Activated naive CD8-positive, alpha-beta T cell treated with anti-CD3 and anti-CD28 coated beads, Interleukin-2, amount 10 ng/mL, durations not matched to agents 7 days and 5 days (primary cell): ENCODE measurements around the gene BAHCC1. TPM values are rescaled to one million over a fixed set of nuclear protein-coding genes. Genes with fewer than 3 reads are reported as not detected.

Source experiments
- microRNA-seq: library from miRNA; unstranded; fragments of <30 nt; microRNA quantifications from one replicate; pipeline ENCODE4 v1.2.0, GENCODE V29; 2022
- total RNA-seq, 2 experiments: library from RNA; stranded (reverse); gene quantifications; one replicate each; pipeline ENCODE4 v1.2.3, GENCODE V29; 2021

BAHCC1 gene
- total RNA-seq, 2 experiments from 2014 or later: 0.86 to 1.0 TPM

Small RNA genes lying within 50 kb of the gene (microRNA-seq; reads per million reads assigned to microRNA genes)
- not detected for gene MIR3186
- gene MIR4740: not detected

Other genes with a start within 250 kb of the BAHCC1 start
- not detected for gene PVALEF, start 229.9 kb upstream of the BAHCC1 start, total RNA-seq
- gene AATK, start 229.2 kb upstream of the BAHCC1 start, total RNA-seq: 1 to 10 TPM; 1.2 to 1.4 TPM
- 10 to 100 TPM; 18.4 to 20.7 TPM for gene CEP131, start 172.5 kb upstream of the BAHCC1 start, total RNA-seq
- 10 to 100 TPM; 71.1 to 78.8 TPM for gene TEPSIN, start 156.4 kb upstream of the BAHCC1 start, total RNA-seq
- gene NDUFAF8, start 156.1 kb upstream of the BAHCC1 start, total RNA-seq: 10 to 100 TPM; 33.0 to 44.6 TPM
- 10 to 100 TPM; 68.0 to 71.3 TPM for gene SLC38A10, start 100.2 kb upstream of the BAHCC1 start, total RNA-seq
- 1,000 to 10,000 TPM; 2,936 to 3,174 TPM for gene ACTG1, start 117.3 kb downstream of the BAHCC1 start, total RNA-seq
- gene FSCN2, start 132.9 kb downstream of the BAHCC1 start, total RNA-seq: 1 to 10 TPM in 1 of 2 experiments, under 1 TPM in 1; 0.94 to 1.7 TPM
- gene FAAP100, start 156.9 kb downstream of the BAHCC1 start, total RNA-seq: 10 to 100 TPM; 40.7 to 43.1 TPM
- gene NPLOC4, start 241.7 kb downstream of the BAHCC1 start, total RNA-seq: 100 to 1,000 TPM in 1 of 2 experiments, 10 to 100 TPM in 1; 96.9 to 109 TPM
- gene TSPAN10, start 241.7 kb downstream of the BAHCC1 start, total RNA-seq: under 1 TPM; 0.36 to 0.99 TPM